NAMALWA (cell line): Measurements from ENCODE around the gene EWSR1.
"Not testable (repeated sequence)": the region's sequence is repeated elsewhere in the genome, so short reads cannot be mapped to it uniquely, and the experiment has no call there.

Experiments used
- DNase-seq: peaks from one replicate; pipeline ENCODE4 v3.0.0-alpha.2; 2015; ENCODE audit warnings: low spot score

Gene EWSR1

GRCh38 chr22:29267858-29268510 is at the start of gene EWSR1, which contains the start of gene RHBDD3:
Gene EWSR1 (plus strand): TSS chr22:29268268. CDS start chr22:29268337, 69 bp downstream.
Gene RHBDD3 (minus strand): TSS chr22:29267981. CDS start chr22:29265626, 2,355 bp downstream.
- peak; percentile 95 for DNase-seq

GRCh38 chr22:29218758-29219408 is 49.2 kb upstream of the EWSR1 start:
- DNase-seq = no peak

DNA sequence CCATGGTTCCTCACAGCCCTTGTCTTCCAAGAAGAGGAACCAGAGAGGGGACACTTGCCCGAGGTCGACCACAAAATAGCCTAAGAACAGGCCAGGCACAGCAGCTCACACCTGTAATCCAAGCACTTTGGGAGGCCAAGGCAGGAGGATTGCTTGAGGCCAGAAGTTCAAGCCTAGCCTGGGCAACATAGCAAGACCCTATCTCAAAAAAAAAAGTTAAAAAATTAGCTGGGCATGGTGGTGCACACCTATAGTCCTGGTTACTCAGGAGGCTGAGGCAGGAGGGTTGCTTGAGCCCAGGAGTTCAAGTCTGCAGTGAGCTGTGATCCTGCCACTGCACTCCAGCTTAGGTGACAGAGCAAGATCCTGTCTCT is 48.7 kb upstream of the EWSR1 start:
- not testable (repeated sequence) for DNase-seq

DNA sequence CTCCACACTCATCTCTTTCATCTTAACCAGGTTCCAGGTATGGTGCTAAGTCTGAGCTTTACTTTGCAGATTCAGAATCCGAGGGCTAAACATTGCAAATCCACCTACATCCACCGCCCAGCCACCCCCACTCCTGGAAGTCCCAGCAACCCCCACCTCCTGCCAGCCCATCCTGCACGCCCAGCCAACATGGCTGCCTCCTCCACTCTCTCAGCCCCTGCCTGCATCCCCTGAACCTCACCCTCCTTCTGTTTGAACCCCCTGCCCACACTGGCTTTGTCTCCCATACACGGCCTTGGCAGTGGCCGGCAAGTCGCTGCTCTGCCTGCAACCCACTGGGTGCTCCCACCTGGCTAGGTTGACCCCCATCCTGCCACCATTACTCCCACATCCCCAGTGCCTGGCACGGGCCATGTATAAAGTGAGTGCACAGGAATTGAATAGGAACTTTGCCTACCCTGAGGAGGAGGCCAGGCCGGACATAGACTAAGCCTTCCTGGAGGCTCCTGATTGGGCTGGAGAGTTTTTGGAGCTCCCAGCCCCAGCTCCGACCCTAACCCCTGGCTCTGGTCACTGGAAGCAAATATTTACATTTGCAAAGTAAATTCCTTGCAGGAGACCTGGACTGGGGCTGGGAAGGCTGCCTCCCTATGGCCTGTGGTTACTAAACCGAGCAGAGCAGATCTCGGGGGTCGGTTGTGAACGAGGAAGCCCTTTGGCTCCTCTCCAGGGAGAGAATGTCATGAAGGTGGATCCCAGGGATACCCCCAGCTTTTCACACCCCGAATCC is 48.0 kb upstream of the EWSR1 start:
- DNase-seq = no peak

- no peak for DNase-seq
These were observed 43.8 kb upstream of the EWSR1 start for GRCh38 chr22:29224121-29224858.

DNA sequence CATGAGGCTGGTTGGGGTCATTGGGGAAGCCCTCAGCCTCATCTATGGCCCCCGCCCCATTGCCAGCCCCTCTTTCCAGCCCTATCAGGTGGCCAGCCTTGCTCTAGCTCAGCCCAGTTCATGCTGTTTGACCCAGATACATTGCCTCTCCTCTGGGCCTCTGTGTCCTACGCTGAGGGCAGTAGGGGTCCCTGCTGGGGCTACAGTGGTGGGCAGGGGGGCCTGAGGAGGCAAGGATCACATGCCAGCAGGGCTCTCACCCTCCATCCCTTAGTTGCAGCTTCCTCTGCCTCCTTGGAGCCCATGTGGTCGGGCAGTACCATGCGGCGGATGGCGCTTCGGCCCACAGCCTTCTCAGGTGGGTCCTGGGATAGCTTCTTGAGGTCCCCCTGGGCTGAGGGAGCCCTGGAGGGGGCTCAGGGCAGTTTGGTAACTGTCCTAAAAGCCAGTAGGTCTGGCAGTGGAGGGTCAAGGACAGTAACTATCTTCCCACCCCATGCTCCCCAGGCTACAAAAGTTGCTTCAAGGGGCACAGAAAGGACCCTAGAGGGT is 43.1 kb upstream of the EWSR1 start:
- DNase-seq = no peak

DNA sequence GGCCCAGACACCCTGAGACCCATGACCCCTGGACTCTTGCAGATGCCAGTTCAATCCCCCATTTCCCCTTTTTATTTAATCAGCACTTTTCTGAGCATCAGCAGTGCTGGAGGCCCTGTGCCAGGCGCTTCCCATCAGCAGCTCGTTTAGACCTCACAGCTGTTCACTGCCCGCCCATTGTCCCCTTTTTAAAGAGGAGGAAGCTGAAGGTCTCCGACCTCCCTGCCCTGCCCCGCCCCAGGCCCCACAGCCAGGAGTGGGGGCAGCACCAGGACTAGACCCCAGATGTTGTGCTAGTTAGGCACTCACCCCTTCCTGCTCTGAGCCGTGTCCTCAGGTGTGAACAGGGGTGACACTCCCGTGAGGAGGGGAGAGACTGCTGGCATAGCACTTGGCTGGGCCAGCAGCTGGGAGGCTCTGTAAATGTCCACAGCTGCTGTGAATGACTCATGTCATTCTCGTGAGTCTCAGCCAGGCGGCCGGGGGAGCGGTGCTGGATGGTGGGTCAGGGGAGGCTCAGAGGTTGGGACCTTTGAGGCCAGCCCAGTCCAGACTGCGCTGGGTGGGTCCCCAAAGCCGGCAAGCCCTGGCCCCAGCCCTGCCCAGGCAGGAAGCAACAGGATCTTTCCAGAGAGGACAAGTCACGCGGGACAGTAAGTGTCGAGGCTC is 42.5 kb upstream of the EWSR1 start:
- no peak for DNase-seq

- no peak for DNase-seq
These were observed 41.6 kb upstream of the EWSR1 start for GRCh38 chr22:29226351-29226981.

DNA sequence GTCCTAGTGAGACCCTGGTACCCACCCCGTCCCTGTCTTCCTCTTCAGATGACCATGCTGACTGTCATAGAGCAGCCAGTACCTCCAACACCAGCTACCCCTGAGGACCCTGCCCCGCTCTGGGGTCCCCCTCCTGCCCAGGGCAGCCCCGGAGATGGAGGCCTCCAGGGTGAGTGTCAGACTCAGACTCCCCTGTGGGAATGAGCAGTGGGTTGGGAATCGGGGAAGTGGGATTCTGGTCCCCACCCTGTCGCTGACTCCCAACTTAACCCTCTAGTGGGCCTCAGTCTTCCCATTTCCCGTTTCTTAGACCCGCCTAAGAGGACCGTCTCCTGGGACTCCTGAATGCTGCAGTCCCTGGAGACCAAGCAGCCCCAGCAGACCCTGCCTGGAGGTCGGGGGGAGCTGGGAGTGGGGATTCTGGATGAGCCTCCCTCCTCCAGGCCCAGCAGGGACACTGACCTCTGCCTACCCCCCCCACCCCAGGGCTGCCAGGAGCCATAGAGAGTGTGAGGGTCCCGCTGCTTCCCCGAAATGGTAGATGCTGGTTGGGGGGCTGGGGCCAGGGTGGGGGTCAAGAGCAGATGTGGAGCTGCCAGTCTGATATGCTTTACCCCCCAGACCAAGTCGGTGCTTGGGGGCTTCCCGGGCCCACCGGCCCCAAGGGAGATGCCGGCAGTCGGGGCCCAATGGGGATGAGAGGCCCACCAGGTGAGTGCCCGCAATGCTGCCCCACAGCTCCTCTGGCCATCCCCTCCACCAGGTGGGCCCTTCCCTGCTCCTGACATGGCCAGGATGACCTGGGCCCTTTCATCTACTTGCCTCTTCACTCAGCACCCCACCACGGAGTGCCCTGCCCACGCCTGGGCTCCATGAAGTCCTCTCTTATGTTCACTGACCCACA is 36.8 kb upstream of the EWSR1 start:
- DNase-seq = no peak

GRCh38 chr22:29231971-29232959 is 35.8 kb upstream of the EWSR1 start:
- no peak for DNase-seq

DNA sequence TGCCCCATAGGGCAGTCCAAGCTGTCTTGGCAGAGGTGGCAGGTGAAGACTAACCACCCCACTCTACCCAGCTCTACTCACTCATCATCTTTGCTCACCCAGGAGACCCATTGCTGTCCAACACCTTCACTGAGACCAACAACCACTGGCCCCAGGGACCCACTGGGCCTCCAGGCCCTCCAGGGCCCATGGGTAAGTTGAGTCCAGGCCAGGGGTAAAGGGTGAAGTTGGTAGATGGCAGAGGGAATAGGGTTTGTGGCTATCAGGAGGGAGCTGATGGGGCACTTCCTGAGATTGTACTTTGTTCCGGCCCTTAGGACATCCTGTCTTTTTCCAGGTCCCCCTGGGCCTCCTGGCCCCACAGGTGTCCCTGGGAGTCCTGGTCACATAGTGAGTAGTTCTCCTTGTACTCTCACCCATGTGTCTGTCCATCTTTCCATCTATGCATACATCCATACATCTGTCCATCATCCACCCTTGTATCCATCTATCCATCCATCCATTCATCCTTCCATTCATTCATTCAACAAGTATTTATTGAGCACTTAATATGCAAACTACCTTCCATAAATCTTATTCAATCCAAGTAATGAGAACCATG is 34.7 kb upstream of the EWSR1 start:
- DNase-seq = no peak

- not testable (repeated sequence) for DNase-seq
These were observed 27.6 kb upstream of the EWSR1 start for GRCh38 chr22:29240481-29240880.

DNA sequence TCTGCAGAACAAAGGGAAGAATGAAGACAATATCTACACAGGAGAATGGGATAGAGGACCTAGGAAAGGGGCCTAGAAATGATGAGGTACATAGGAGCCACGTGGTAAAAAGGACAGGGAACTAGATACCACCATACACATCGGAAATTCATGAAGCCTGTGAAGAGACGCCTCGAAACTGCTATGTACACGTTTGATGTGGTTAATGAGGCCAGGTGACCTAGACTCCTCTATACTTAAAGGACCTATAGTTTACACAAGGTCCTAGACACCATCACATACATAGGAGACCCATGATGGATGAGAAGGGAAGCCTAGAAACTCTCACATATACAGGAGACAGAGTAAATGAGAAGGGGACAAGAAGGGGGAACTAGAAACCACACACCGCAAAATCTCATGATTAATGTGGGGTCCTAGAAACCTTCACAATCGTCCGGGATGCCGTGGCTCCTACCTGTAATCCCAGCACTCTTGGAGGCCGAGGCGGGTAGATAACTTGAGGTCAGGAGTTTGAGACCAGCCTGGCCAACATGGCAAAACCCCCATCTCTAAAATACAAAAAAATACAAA is 24.1 kb upstream of the EWSR1 start:
- DNase-seq = no peak

- DNase-seq = no peak
These were observed 23.1 kb upstream of the EWSR1 start for GRCh38 chr22:29244785-29245625.

DNA sequence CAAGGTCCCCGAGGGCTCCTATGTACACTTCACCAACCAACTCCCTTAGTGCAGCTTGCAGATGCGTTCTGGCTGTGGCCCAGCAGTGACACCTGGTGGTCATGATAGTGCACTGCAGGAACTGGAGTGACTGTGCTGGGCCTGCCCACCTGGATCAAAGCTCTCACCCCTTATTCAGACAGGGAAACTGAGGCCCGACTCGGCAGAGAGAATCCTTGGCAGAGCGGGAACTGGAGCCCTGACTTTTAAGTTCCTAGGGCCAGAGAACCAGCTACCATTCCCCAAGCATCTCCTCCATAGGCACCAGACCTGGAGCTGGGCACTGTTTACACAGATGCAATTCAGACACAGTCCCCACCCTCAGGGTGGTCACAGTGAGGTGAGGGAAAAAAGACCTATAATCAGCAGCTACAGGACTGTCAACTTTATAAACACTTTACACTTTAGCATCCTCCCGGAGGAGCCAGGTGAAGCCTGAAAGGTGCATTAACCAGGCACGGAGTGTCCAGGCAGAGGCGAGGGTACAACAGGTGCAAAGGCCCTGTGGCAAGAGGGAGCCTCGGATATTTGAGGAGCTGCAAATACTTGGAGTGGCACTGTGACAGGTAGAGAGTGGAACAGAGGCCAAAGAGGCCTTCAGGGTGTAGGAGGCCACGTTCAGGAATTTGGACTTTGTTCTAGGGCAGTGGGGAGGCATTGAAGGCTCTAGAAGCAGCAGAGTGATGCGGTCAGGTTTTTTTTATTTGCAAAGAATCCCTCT is 22.3 kb upstream of the EWSR1 start:
- DNase-seq = peak; percentile 78

DNA sequence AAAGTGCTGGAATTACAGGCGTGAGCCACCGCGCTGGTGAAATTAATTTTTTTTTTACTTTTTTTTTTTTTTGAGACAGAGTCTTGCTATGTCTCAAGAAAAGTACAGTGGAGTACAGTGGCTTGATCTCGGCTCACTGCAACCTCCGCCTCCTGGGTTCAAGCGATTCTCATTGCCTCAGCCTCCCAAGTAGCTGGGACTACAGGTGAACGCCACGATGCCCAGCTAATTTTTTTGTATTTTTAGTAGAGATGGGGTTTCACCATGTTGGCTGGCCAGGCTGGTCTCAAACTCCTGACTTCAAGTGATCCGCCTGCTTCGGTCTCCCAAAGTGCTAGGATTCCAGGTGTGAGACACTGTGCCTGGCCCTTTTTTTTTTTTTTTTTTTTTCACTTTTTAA is 20.2 kb upstream of the EWSR1 start:
- not testable (repeated sequence) for DNase-seq
